NCI-H1417 (cell line): Measurements from ENCODE around the gene HOXA3.

ENCODE experiments used
- DNase-seq, 3 experiments: peaks; one replicate each; lab custom pipeline; 2025; lab: John Stamatoyannopoulos, UW

HOXA3 gene

DNA sequence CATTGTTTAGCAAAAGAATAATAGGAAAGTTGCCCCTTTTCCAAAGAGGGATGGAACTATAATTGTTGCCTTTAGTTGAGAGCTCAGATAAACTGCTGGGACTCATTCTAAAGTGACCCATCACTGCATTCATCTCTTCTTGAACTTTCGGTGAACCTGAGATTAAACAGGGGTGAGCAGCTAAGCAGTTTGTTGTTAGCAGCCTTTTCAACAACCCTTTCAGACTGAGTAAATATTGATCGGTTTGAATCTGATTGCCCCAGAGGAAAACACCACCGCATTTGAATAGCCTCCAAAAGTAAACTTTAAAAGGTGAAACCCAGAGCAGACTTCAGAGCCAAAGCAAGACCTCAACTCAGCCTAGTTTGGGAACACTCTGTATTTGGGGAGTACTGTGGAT lies 61.3 kb downstream of the HOXA3 start:
- peak in 2 of 3 experiments; percentile 68 for DNase-seq

GRCh38 chr7:27088002-27088922 lies 64.1 kb downstream of the HOXA3 start:
- DNase-seq: no peak

DNA sequence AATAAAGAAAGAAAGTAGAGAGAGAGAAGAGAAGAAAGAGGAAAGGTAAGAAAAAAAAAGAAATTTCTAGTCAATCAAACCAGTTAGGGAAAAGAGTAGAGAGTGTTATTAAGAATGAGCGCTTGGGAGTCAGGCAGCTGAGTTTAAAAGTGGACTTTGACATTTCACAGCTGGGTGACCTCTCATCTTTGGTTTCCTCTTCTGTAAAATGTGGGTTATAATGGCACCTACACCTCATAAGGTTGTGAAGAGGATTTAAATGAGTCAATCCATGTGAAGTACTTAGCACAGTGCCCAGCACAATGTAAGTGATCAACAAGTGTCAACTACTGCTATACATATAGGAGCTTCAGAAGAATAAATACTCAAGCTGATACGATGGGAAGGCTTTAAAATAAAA lies 68.7 kb downstream of the HOXA3 start:
- DNase-seq: peak in 1 of 3 experiments; percentile 63

DNA sequence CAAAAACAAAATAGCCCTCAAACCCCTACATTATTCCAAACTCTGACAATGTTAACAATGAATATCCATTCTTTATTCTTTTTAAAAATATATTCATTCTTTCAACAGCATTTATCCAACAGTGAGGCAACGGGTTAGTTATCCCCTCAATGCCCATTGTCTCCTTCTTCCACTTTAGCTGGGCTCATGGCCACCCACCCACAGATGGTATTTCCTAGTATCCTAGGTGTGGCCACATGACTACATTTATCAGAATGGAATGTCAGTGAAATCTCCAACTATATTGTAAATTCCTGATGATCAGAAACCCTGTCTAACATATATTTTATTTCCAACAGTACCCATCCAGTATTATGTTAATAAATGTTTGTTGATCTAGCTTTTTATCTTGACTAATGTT lies 70.2 kb downstream of the HOXA3 start:
- DNase-seq: no peak

GRCh38 chr7:27080844-27081436 lies 71.4 kb downstream of the HOXA3 start:
- DNase-seq: no peak

GRCh38 chr7:27079234-27079975 lies 73.0 kb downstream of the HOXA3 start:
- DNase-seq: no peak

GRCh38 chr7:27078616-27079233 lies 73.7 kb downstream of the HOXA3 start:
- no peak for DNase-seq

GRCh38 chr7:27073076-27073475 lies 79.3 kb downstream of the HOXA3 start:
- DNase-seq: peak in 1 of 3 experiments; percentile 51

GRCh38 chr7:27071622-27072390 lies 80.6 kb downstream of the HOXA3 start:
- DNase-seq: peak in 1 of 3 experiments; percentile 54

DNA sequence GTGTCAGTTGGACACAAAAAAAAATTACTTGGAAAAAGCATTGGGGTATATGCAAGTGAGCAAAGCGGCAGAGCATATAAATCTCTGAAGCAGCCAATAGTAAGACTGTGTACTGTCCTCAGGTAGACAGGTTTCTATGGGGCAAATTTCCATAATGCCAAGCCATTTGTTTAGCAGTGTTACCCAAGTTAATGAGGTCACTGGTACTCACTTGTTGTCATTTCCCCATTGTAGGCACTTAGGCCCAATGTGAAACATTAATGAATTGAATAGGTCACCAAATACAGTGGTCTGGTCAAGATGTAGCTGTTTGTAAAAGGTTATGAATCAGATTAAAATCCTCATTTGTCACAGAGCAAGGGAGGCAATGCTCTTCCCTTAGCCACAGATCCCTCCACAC lies 84.1 kb downstream of the HOXA3 start:
- no peak for DNase-seq

- no peak for DNase-seq
Observed at GRCh38 chr7:27066148-27066547, 86.2 kb downstream of the HOXA3 start.

DNA sequence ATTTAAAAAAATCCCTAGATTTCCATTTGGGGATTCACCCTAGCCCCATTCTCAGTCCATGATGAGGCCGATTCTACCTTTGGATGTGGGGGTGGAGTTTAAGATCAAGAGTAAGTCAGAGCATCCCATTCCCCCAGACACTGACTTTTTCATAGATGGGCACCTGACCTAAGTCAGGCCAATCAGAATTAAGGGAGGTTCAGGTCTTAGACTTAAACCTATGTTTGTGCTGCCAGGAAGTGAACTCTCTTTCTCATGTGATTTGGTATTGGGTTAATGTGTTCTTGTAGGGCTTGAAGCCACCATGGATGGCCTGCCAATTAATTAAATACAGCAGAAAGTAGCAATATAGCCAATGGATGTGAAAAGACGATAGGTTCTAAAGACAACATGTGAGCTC lies 86.7 kb downstream of the HOXA3 start:
- DNase-seq: no peak

- DNase-seq: no peak
Observed at GRCh38 chr7:27064661-27065060, 87.7 kb downstream of the HOXA3 start.

DNA sequence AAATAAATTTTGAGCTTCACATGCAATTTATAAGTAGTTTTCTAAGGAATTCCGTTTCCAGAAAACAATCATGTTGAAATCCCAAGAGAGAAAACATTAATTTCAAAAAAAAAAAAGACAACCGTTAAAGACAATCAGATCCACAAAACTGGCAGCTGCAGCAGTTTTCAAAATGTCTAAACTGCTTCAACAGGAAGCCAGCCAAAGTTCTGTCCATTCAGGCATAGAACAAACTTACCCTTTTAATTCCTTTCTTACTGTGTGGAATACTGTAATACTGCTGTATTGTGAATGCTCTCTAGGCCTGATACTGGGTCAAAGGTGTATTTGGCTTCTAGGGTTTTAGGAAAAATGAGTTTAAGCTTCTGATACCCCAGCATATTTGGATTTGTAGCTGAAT lies 88.2 kb downstream of the HOXA3 start:
- no peak for DNase-seq

DNA sequence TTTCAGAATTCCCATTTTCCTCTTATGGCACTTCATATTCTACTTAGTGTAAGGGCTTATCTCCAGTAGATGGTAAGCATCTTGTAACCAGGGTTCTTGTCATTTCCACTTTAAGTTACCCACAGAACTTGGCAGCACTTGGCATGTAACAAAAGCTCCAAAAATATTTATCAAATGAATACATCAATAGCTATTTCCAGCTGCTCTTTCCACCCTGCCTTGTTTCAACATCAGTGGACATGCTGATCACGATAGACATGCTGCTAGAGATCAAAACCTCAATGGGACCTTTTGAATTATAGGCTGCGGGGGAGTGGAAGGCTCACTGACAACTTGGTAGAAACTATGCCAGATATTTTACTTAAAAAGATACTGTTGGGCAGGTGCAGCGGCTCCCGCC lies 89.4 kb downstream of the HOXA3 start:
- DNase-seq: no peak
